GM08714 (cell line): Measurements from ENCODE around the gene AIP.

Source experiments
- H3K4me3 ChIP-seq: fragments of 200-500 bp; sonication (Bioruptor generic); 2 replicates; pipeline ENCODE4 v1.5.1; 2014; ENCODE audit warnings: mild to moderate bottlenecking, low read length, inconsistent platforms
- ZNF274 ChIP-seq: IDR thresholded peaks from 2 replicates; pipeline ENCODE4 v1.6.1; 2012; ENCODE audit warnings: mild to moderate bottlenecking, low read depth, low read length

AIP gene

DNA sequence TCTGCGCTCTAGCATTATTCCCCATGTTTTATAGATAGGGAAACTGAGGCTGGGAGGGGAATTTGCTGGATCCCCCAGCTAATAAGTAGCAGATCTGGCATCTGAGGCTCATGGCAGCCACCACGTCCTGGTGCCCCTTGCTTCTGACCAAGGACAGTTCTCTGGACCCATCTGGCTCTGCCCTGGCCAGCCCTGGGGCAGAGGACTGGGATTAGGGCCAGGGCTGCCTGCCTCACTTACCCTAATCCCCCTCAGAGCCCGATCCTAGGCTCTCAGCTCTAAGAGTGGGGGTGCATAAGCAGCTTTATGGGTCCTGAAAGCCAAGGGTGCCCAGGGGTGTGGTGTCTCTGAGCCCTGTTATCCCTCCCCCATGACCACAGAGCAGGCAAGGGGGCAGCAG, 27.8 kb upstream of the AIP start, which contains the start of gene CABP4:
TSS of gene CABP4 (plus strand) at position 301 of the 400 bp plus-strand sequence. CDS start at position 371, 70 bp downstream.
- TF ChIP-seq ZNF274: no peak
- no peak within 1 kb of the TSS for H3K4me3 ChIP-seq

DNA sequence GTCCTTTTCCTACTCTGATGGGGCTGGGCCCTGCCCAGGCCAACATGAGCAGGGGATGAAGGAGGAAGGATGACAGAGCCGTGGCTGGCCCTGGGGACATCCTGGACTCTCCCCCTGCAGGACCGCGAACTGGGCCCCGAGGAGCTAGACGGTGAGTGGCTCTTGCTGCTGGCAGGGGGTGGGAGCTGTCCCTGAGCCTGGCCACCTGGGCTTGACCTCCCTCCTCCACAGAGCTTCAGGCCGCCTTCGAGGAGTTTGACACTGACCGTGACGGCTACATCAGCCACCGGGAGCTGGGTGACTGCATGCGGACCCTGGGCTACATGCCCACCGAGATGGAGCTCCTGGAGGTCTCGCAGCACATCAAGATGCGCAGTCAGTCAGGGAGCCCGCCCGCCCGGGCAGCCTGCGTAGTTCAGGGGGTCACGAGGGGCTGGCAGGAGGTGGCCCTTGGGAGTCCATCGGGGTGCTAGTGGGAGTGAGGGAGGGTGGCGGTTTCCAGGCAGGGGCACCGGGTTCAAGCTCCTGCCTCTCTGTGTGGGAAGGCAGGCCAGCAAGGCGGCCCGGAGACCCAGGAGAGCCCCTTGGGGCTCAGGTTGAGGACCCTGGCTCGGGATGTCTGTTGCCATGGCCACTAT, 26.6 kb upstream of the AIP start:
- TF ChIP-seq ZNF274: no peak

DNA sequence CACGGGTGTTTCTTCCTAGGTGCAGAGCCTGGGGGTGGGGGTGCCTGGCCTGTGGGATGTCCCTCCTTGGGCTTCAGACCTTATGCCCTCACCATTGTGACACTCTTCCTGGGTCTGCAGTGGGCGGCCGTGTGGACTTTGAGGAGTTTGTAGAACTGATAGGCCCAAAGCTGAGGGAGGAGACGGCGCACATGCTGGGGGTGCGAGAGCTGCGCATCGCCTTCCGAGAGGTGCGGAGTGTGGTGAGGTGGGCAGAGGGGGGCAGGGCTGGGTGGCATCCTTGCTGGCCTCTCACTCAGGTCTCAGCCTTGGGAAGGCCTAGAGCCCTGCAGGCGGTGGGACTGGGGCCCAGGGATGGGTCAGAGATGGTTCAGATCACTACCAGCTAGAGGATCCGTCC, 25.4 kb upstream of the AIP start:
- no peak overlapping the region for H3K4me3 ChIP-seq
- TF ChIP-seq ZNF274: no peak

More for the DNA sequence above, 26.6 kb upstream of the AIP start:
- H3K4me3 ChIP-seq: no peak overlapping the region

DNA sequence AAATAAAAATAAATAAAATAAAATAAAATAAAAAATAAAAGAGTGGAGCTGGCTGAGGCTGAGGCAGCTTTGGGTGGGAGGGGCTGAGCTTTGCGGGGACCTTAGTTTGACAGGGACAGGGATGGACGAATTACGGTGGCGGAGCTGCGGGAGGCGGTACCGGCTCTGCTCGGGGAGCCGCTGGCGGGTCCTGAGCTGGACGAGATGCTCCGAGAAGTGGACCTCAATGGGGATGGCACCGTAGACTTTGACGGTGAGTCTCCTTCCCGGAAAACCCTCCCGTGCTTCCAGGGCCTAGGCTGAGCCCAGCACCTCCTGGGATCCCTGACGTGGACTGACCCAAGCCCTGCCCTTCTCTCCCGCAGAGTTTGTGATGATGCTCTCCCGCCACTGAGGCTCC, 24.6 kb upstream of the AIP start:
- no peak overlapping the region for H3K4me3 ChIP-seq
- no peak for TF ChIP-seq ZNF274

DNA sequence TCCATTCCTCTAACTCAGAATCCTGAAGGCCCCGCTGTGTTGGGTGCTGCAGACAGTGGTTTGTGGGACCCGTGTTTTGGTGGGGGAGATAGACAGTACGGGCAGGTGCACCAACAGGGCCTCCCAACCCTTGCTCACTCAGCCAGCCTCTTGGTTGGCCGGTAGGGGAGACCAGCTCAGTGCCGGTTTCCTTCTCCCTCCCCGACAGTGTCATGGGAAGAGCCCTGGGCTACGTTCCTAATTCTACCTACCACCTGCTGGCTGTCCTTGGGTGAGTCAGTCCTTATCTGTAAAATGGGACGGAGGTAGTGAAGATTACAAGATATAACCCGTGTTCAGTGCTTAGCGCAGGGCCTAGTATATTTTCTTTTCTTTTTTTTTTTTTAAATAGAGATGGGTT, 19.6 kb upstream of the AIP start:
- H3K4me3 ChIP-seq: no peak overlapping the region

DNA sequence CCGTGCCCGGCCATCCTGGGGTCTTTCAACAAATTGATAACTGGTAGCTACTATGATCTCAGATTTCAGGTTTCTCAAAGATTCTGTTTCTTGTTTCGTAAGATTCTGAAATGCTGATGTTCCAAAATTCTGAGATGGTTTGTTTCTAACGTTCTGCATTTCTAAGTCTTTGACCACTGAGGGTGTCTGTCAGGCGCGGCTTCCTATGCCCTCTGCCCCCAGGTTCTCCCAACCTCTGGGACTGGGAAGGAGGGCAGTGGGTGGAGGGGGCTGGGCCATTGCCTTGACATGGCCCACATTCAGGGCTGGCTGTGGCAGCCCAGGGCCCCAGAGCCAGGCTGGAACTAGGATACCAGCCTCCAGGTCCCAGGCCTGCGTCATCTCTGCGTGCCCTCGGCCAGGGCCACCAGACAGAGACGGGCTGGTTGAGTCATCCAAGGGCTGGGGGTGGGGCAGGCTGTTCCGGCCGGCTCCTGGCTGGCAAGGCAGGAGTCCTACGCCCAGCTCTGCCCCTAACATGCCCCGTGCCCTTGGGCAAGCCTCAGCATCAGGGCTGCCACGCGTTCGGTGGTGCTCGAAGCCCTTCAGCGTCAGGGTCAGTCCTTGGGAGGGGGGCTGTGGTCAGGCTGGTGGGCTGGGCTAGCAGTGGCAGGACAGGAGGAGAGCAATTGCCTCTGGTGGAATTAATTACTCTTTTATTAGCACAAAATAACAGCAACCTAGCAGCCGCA, 19.0 kb upstream of the AIP start:
- no peak for TF ChIP-seq ZNF274
- peak overlapping the region; percentile 37; the same call in 1 of the 2 replicates for H3K4me3 ChIP-seq

More for the DNA sequence above, 19.6 kb upstream of the AIP start:
- TF ChIP-seq ZNF274: no peak

DNA sequence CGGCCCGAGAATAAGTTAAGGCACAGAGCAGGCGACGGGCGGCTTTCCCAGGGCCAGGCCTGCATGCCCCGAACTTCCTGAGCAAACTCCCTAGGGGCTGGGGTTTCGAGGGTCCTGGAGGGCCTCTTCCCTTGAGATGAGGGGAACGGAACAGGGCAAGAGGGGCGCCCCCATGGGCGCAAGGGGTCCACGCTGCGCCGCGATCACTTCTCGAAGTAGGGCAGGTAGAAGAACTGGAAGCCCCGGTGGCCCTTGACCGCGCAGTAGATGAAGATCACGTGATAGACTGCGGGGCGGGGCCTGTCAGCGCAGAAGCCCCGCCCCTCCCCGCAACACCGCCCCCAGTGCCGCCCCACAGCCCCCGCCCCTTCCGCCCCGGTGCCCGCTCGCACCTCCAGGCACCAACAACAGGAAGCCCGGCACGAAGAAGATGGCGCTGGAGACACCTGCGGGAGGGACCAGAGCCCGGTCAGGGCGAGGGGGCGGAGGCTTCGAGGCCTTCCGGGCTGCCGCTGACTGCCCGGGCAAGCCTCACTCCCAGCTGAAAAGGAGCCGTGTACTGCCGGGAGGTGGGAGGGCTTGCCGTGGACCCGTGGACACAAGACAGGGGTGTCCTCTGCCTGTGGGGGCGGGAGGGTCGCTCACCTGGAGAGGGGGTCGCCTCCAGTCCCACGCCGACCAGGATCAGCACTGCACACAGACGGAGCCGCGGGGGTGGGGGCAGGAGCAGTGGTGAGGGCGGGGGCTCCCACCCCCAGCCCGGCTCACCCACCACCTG, 18.2 kb upstream of the AIP start:
- no peak for TF ChIP-seq ZNF274
- peak overlapping the region; percentile 81 for H3K4me3 ChIP-seq

DNA sequence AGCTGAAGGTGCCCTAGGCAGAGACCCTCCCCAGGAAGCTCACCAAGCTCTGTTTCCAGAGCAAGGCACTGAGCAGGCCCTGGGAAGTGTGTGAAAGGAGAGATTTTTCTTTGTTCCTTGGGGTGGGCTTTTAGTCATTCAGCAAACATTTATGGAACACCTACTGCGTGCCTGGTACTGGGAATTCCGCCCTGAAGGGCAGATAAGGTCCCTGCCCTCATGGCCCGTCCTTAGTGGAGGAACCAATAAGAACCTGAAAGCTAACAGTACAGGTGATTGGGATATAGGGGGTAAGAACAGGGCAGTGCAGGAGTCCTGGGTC, 17.7 kb upstream of the AIP start:
- no peak for TF ChIP-seq ZNF274
- H3K4me3 ChIP-seq: peak overlapping the region; percentile 81

DNA sequence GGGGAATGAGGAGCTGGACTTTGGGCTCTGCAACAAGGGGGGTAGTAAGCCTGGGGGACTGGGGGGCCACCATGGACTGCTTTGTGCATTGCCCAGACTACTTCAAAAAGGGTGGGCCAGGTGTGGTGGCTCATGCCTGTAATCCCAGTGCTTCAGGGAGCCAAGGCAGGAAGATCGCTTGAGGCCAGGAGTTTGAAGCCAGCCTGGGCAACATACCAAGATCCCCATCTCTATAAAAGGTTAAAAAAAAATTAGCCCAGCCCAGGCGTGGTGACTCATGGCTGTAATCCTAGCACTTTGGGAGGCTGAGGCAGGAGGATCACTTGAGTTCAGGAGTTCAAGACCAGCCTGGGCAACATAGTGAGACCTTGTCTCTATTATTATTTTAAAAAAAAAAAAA, 17.3 kb upstream of the AIP start:
- peak overlapping the region; percentile 81 for H3K4me3 ChIP-seq

DNA sequence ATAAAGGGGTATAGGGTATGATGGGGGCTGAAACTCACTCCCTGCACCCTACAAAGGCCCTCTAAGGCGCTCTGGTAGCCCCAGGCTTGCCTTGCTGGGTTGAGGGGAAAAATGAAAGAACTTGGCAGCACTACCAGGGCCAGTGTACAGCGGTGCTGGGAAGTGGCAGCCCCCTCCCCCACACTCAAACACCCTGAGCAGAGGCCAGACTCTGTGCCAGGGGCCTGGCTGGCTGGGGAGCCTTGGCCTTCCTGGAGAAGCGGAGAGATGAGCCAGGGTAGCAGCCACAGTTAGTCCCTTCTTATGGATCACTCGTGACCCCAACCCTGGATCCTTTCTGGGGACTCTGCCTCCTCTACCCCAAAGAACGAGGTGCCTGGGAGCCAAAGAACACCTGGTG, 16.5 kb upstream of the AIP start:
- TF ChIP-seq ZNF274: no peak
- H3K4me3 ChIP-seq: no peak overlapping the region

DNA sequence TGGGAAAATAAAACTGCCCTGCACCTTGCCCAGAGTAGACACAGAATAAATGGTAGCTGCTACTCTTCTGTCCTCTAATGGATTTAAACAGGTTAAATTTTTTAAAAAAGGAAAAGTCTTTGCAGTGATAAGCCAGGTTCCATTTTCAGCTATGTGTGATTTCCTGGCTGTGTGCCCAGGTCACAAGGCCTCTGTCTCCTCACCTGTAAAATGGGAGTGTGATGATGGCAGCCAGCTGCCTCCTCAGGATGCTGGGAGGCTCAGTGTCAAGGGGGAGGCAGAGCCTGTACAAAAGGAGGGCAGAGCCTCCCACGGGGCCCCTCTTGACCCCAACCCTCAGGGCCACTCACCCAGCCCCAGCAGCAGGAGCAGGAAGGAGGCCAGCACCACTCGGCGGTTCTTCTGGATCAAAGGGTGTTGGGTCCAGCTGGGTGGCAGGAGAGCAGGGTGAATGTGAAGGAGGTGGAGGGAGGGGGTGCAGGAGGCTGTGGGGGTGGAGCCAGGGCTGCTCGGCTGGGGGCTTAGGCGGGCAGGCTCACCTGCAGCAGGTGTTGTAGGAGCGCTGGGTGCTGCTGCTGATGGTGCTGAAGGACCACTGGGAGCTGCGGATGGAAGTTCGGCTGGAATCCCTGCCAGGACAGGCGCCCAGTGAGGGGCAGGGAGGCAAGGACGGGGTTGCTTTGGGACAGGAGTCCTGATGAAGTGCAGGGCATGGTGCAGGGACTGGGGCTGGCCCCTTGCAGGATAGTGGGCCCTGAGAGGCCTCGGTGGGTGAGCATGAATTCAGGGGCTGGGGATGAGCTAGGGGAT, 15.7 kb upstream of the AIP start:
- H3K4me3 ChIP-seq: no peak overlapping the region
- no peak for TF ChIP-seq ZNF274

DNA sequence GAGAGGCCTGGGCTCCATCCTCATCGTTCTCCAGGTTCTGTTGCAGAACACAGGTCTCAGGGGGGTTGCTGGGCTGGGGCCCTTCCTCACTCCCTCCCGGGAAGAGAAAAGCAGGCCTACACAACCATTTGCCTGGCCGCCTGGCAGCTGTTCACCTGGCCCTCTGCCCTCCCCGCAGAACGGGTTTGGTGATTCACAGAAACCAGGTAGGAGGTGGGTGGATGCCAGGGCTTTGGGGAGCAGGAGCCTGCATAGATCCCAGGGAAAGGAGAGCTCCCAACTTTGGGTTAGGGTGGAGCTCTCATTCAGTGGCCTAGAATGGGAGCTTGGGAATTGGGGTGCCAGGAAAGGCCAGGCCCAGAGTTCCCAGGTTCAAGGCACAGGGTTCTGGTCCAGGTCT, 14.8 kb upstream of the AIP start:
- peak overlapping the region; percentile 82; the same call in 1 of the 2 replicates for H3K4me3 ChIP-seq

DNA sequence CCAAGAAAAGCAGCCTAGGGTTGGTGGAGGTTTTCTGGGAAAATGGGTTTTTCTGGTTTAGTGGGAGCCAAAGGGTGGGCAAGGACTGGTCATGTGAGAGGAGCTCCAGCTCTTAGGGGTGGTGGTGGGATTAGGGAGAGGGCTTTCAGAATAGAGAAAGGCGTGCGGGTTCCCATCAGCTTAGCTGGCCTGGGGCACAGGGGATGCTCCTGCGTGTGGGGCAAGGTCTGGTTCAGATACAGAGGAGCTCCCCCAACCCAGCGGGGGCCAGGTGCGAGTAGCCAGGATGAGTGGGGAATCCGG, 14.4 kb upstream of the AIP start:
- no peak for TF ChIP-seq ZNF274
- peak overlapping the region; percentile 82 for H3K4me3 ChIP-seq

More for the DNA sequence above, 14.8 kb upstream of the AIP start:
- TF ChIP-seq ZNF274: no peak
